ENCODE data around the gene MED22. TPM values are rescaled to one million over a fixed set of nuclear protein-coding genes. Genes with fewer than 3 reads are reported as not detected.

Gene MED22
- polyA plus RNA-seq, 1 experiment = 28.3 TPM

GRCh38 chr9:133348718-133349573 lies 1.0 kb upstream of the MED22 start:
- H3K27me3 ChIP-seq (ENCODE audit: control insufficient read depth, insufficient read depth, low read length) = no peaks in the 10 kb centered on the region
- CTCF ChIA-PET = interaction anchor here (1.2 kb wide), 1 partner anchor 25 kb away, joined by 3 read pairs; no protein-coding TSS in a partner anchor
- TF ChIP-seq, protein P1, sequence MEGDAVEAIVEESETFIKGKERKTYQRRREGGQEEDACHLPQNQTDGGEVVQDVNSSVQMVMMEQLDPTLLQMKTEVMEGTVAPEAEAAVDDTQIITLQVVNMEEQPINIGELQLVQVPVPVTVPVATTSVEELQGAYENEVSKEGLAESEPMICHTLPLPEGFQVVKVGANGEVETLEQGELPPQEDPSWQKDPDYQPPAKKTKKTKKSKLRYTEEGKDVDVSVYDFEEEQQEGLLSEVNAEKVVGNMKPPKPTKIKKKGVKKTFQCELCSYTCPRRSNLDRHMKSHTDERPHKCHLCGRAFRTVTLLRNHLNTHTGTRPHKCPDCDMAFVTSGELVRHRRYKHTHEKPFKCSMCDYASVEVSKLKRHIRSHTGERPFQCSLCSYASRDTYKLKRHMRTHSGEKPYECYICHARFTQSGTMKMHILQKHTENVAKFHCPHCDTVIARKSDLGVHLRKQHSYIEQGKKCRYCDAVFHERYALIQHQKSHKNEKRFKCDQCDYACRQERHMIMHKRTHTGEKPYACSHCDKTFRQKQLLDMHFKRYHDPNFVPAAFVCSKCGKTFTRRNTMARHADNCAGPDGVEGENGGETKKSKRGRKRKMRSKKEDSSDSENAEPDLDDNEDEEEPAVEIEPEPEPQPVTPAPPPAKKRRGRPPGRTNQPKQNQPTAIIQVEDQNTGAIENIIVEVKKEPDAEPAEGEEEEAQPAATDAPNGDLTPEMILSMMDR (IDR thresholded peaks at IDR 0.05; ENCODE audit: insufficient read depth, low read depth, low read length) = no peak
- POLR2A ChIA-PET = no interaction called here
- H3K4me3 ChIP-seq (ENCODE audit: low read depth, low read length) = peak overlapping the region; percentile 99
- peaks cover 45% of the 10 kb centered on the region for H3K36me3 ChIP-seq (ENCODE audit: control insufficient read depth, insufficient read depth, low read length)
- DNase-seq (ENCODE audit: low read depth) = no peak

GRCh38 chr9:133347515-133347984 lies 381 bp downstream of the MED22 start:
- CTCF ChIA-PET = no interaction called here
- H3K36me3 ChIP-seq (ENCODE audit: control insufficient read depth, insufficient read depth, low read length) = peaks cover 52% of the 10 kb centered on the region
- POLR2A ChIA-PET = interaction anchor here (0.6 to 1.0 kb wide), 4 partner anchors 12 to 317 kb away, joined by 3 to 8 read pairs (median 4); partner anchors contain the start of gene SURF6
- H3K27me3 ChIP-seq (ENCODE audit: control insufficient read depth, insufficient read depth, low read length) = no peaks in the 10 kb centered on the region
- TF ChIP-seq, protein P1 (IDR thresholded peaks at IDR 0.05; ENCODE audit: insufficient read depth, low read depth, low read length) = no peak
- DNase-seq (ENCODE audit: low read depth) = no peak
- peak overlapping the region; percentile 99 for H3K4me3 ChIP-seq (ENCODE audit: low read depth, low read length)

- Histone ChIP-seq H3K4me3 (ENCODE audit: low read depth, low read length) (peak overlapping the region; percentile 99), H3K27me3 (ENCODE audit: control insufficient read depth, insufficient read depth, low read length) (no peaks in the 10 kb centered on the region), H3K36me3 (ENCODE audit: control insufficient read depth, insufficient read depth, low read length) (peaks cover 53% of the 10 kb centered on the region)
- ChIA-PET POLR2A (no interaction called here), CTCF (no interaction called here)
- TF ChIP-seq, protein P1 (IDR thresholded peaks at IDR 0.05; ENCODE audit: insufficient read depth, low read depth, low read length) = no peak
- DNase-seq (ENCODE audit: low read depth) = no peak
Observed at GRCh38 chr9:133346021-133346785, 1.7 kb downstream of the MED22 start.

GRCh38 chr9:133345596-133345995 lies 2.3 kb downstream of the MED22 start:
- Histone ChIP-seq H3K27me3 (ENCODE audit: control insufficient read depth, insufficient read depth, low read length) (no peaks in the 10 kb centered on the region), H3K4me3 (ENCODE audit: low read depth, low read length) (no peak overlapping the region), H3K36me3 (ENCODE audit: control insufficient read depth, insufficient read depth, low read length) (peaks cover 56% of the 10 kb centered on the region)
- ChIA-PET CTCF (no interaction called here), POLR2A (no interaction called here)
- DNase-seq (ENCODE audit: low read depth) = no peak
- TF ChIP-seq, protein P1 (IDR thresholded peaks at IDR 0.05; ENCODE audit: insufficient read depth, low read depth, low read length) = no peak

DNA sequence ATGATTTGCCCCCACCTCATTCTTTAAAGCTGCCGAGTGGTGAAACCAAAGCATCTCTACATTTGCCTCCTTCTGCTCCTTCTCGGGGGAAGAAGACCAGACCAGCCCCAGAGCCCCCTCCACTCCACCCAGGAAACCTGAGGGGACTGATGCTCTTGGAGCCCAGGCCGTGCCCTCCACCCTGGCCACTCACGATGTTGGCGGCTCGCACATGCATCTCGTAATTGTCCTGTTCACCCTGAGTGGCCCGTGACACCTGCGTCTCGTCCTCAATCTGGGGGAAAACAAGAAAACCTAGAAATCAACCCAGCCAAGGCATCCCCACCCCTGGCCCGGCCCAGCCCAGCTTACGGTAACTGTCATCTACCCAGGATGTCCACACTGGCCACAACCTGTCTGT lies 3.0 kb downstream of the MED22 start:
- H3K36me3 ChIP-seq (ENCODE audit: control insufficient read depth, insufficient read depth, low read length) = peaks cover 57% of the 10 kb centered on the region
- CTCF ChIA-PET = interaction anchor here (4.7 kb wide), 1 partner anchor 15 kb away, joined by 13 read pairs; no protein-coding TSS in a partner anchor

More for the DNA sequence above, 3.0 kb downstream of the MED22 start:
- POLR2A ChIA-PET = no interaction called here
- DNase-seq (ENCODE audit: low read depth) = no peak
- H3K27me3 ChIP-seq (ENCODE audit: control insufficient read depth, insufficient read depth, low read length) = no peaks in the 10 kb centered on the region
- H3K4me3 ChIP-seq (ENCODE audit: low read depth, low read length) = no peak overlapping the region
- TF ChIP-seq, protein P1 (IDR thresholded peaks at IDR 0.05; ENCODE audit: insufficient read depth, low read depth, low read length) = no peak
